Mesodermal cell (in vitro differentiated cells): ENCODE data around the gene NUDT9. TPM values are rescaled to one million over a fixed set of nuclear protein-coding genes. Genes with fewer than 3 reads are reported as not detected.
A peak's percentile ranks its signal among the peaks of the same experiment; 100 is the strongest.
"Not testable (repeated sequence)": the region's sequence is repeated elsewhere in the genome, so short reads cannot be mapped to it uniquely, and the experiment has no call there.

ENCODE experiments used
- H3K27ac ChIP-seq: 2 replicates; pipeline ENCODE4 v1.7.0; 2013; ENCODE audit warnings: mild to moderate bottlenecking, low read depth, low read length, moderate library complexity; ENCODE audit not compliant: severe bottlenecking
- H3K36me3 ChIP-seq: 2 replicates; pipeline ENCODE4 v1.7.1; 2013; ENCODE audit warnings: mild to moderate bottlenecking, low read length, moderate library complexity; ENCODE audit not compliant: control insufficient read depth, insufficient read depth
- H3K4me1 ChIP-seq: one replicate; pipeline ENCODE4 v1.7.1; 2013; ENCODE audit warnings: mild to moderate bottlenecking, low read length; ENCODE audit not compliant: insufficient read depth, control insufficient read depth, poor library complexity, severe bottlenecking
- H3K4me3 ChIP-seq: 2 replicates; pipeline ENCODE4 v1.7.0; 2013; ENCODE audit warnings: low read length, control low read depth, mild to moderate bottlenecking; ENCODE audit not compliant: insufficient read depth, poor library complexity, severe bottlenecking; ENCODE audit errors: extremely low read depth
- H3K9me3 ChIP-seq: 2 replicates; pipeline ENCODE4 v1.7.1; 2013; ENCODE audit warnings: mild to moderate bottlenecking, low read length, moderate library complexity; ENCODE audit not compliant: control insufficient read depth
- WGBS, 2 experiments: methylation state at CpG; one replicate each; pipeline ENCODE4 v1.1.5; 2013; ENCODE audit warnings: missing lambda C conversion rate in 2 of 2; ENCODE audit not compliant: insufficient coverage in 2 of 2; 5-methylcytosine and 5-hydroxymethylcytosine counted together
- polyA plus RNA-seq, 2 experiments: library from polyadenylated mRNA; stranded (reverse); fragments of 50-300 nt; gene quantifications; one replicate each; pipeline ENCODE4 v1.2.3, GENCODE V29; 2013

NUDT9 gene, protein sequence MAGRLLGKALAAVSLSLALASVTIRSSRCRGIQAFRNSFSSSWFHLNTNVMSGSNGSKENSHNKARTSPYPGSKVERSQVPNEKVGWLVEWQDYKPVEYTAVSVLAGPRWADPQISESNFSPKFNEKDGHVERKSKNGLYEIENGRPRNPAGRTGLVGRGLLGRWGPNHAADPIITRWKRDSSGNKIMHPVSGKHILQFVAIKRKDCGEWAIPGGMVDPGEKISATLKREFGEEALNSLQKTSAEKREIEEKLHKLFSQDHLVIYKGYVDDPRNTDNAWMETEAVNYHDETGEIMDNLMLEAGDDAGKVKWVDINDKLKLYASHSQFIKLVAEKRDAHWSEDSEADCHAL
- polyA plus RNA-seq (2013, experiment 1 of 2): 25.7 TPM
- 31.0 TPM for polyA plus RNA-seq (2013, experiment 2 of 2)

DNA sequence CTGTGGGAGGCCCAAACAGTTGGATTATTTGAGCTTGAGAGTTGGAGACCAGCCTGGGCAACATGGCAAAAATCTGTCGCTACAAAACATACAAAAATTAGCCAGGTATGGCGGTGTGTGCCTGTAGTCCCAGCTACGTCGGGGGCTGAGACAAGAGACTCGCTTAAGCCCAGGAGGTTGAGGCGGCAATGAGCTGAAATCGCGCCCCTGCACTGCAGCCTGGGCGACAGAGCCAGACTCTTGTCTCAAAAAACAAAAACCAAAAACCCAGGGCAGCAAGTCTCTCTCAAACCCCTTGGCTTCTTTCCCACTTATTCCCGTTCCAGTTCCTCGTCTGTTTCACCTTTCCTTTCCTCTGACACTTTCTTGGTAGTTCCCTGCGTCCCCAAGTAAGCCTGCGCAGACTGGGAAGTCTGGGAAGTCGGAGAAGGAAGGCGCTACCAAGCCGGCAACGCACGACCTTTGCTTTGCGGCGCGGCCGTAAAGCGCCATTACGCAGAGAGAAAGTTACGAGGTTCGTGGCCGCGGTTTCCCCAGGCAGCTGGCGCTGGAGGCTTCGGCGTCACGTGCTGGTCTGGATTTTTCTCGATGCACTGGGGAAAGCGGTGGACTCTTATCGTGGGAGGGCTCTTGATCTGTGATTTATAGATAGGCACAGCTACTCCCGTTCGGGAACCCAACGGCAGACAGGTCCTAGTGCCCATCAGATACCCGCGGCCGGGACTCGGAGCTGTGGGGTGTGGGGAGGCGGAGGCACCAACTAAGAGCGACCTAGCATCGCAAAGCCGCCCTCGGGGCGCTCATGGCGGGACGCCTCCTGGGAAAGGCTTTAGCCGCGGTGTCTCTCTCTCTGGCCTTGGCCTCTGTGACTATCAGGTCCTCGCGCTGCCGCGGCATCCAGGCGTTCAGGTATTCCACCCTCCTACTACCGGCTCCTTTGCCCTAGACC lies at the start of gene NUDT9:
Gene NUDT9, plus strand, starts transcription at position 470 of the 949 bp plus-strand sequence. Its CDS starts 333 bp downstream, at position 803.
- WGBS, 2 experiments: 9 to 10% methylated on average over 32 to 52 of the region's 58 CpGs
- H3K4me1 ChIP-seq: peaks cover 4% of the 10 kb centered on the region
- peak within 1 kb of the TSS; percentile 60 for H3K4me3 ChIP-seq
- H3K27ac ChIP-seq: peak within 1 kb of the TSS; percentile 93
- H3K36me3 ChIP-seq: no peaks in the 10 kb centered on the region
- no peaks in the 10 kb centered on the region for H3K9me3 ChIP-seq

DNA sequence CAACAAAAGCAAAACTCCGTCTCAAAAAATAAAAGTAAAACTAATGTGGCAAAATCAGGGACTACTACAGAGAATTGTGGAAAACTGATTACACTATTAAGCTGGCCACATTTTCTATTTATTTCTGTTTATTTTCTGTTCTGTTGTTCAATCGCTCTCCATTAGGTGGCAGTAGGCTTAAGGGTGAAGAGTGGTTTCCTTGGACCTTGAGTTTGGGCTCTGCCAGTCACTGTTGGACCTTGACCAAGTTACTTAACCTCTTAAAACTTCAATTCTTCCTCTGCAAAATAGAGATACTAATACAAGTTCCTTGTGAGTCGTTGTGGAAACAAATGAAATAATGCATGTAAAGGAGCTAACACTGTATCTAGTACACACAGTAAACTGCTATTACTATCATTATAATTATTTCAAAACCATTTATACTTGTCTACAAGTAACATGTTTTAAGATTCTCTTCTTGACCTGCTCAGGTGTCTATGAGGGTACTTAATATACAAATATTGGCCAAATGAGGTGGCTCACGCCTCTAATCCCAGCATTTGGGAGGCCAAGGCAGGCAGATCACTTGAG lies 46.6 kb upstream of the NUDT9 start:
- no peaks in the 10 kb centered on the region for H3K4me1 ChIP-seq
- WGBS, 2 experiments: 65 to 100% methylated on average over 1 to 2 of the region's 4 CpGs
- H3K36me3 ChIP-seq: peaks cover 42% of the 10 kb centered on the region
- H3K4me3 ChIP-seq: no peak overlapping the region
- no peak overlapping the region for H3K27ac ChIP-seq
- H3K9me3 ChIP-seq: no peaks in the 10 kb centered on the region

DNA sequence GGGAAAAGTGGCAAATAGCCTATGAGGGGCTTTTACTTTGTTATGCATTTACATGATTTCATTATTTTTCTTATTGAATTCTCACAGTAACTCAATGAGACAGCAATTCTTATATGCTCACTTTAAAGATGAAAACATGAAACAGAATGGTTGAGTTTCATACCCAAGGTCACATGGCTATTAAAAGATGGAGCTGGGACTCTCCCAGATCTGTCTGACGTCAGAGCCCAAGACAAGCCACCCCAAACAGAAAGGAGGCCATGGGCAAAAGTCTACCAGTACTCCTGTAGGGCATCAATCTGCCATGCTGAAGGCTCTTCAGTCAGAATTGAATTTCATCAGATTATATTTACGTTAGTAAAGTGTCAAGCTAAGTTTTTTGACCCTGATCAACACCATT lies 44.6 kb upstream of the NUDT9 start:
- no peaks in the 10 kb centered on the region for H3K4me1 ChIP-seq
- no peaks in the 10 kb centered on the region for H3K9me3 ChIP-seq
- no peak overlapping the region for H3K4me3 ChIP-seq
- H3K27ac ChIP-seq: no peak overlapping the region
- WGBS, 2 experiments: 75 to 92% methylated on average over 1 to 2 of the region's 2 CpGs
- peaks cover 39% of the 10 kb centered on the region for H3K36me3 ChIP-seq

DNA sequence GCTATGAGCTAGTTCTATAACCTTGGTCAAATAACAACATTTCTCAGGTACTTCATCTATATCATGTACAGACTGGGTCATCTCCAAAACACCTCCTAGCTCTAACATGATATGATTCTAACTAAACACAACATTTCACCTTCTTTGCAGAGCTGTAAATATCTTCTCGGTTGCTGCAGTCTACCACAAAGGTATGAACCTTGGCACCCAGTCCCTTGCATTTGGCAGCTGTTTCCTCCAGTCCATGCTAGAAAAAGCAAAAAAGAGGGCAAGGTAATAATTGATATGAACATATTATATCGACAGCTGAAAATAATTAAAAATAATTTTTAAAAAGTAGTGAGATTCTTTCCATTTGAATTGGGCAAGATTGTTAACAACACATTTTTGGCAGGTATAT lies 40.3 kb upstream of the NUDT9 start:
- Histone ChIP-seq H3K4me1 (no peaks in the 10 kb centered on the region), H3K9me3 (no peaks in the 10 kb centered on the region), H3K27ac (no peak overlapping the region), H3K36me3 (peaks cover 32% of the 10 kb centered on the region), H3K4me3 (no peak overlapping the region)
- 100% methylated on average over 1 of the region's 2 CpGs for WGBS, 2 experiments

DNA sequence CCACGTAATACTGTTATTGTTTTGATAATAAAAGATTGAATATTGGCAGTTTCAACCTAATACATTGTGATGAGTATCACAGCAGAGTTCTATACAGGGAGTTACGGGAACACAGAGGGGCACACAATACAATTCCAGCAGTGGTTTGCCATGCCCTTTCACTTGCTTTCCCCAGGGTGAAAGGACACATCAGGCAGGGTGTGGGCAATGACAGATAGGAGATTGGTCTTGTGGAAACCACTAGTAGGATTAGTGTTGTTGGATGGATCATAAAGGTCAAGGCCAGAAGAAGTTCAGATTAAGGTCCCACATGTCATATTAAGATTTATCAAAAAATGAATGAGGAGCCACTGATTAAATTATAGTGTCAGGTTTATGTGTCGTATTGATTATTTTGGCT lies 39.4 kb upstream of the NUDT9 start:
- WGBS, 2 experiments: 93 to 94% methylated on average over 2 to 3 of the region's 3 CpGs
- Histone ChIP-seq H3K36me3 (peaks cover 38% of the 10 kb centered on the region), H3K27ac (no peak overlapping the region), H3K4me1 (no peaks in the 10 kb centered on the region), H3K4me3 (no peak overlapping the region), H3K9me3 (no peaks in the 10 kb centered on the region)

DNA sequence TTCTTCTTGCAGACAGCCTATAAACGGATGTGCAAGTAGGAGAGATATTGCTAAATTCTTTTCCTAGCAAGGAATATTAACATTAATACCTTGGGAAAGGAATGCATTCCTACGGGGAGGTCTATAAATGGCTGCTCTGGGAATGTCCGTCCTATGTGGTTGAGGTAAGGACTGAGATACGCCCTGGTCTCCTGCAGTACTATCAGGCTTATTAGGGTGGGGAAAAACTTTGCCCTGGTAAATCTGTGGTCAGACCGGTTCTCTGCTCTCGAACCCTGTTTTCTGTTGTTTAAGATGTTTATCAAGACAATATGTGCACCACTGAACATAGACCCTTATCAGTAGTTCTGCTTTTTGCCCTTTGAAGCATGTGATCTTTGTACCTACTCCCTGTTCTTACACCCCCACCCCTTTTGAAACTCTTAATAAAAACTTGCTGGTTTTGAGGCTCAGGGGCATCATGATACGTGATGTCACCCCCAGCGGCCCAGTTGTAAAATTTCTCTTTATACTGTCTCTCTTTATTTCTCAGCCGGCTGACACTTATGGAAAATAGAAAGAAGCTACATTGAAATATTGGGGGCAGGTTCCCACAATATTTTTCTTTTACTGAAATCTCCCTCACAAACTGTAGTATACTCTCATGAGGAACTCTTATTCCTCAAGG lies 37.8 kb upstream of the NUDT9 start:
- H3K36me3 ChIP-seq: peaks cover 45% of the 10 kb centered on the region
- H3K4me3 ChIP-seq, H3K27ac ChIP-seq, H3K4me1 ChIP-seq, H3K9me3 ChIP-seq: not testable (repeated sequence)
- 78 to 90% methylated on average over 3 to 6 of the region's 9 CpGs for WGBS, 2 experiments

DNA sequence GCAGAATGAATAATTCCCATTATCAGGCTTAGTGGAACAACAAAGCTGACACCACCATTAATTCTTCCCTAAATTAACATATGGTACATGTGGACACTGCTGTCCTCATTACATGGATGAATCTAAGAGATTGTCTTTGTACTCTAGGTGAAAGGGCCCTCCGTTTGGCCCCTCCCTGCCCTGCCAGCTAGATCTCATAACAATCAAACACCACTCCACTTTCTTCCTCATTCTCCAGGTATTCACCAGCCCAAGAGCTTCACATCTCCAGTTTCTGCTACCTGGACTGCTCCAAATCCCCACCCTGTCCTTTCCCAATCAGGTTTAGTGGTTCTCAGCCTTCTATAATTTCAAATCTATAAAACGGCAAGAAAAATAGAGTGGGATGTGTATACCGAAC lies 35.1 kb upstream of the NUDT9 start:
- peaks cover 6% of the 10 kb centered on the region for H3K9me3 ChIP-seq
- H3K36me3 ChIP-seq: peaks cover 31% of the 10 kb centered on the region
- H3K4me1 ChIP-seq: peaks cover 4% of the 10 kb centered on the region
- 100% methylated on average over 1 of the region's 3 CpGs for WGBS, 2 experiments
- H3K4me3 ChIP-seq: no peak overlapping the region
- no peak overlapping the region for H3K27ac ChIP-seq

DNA sequence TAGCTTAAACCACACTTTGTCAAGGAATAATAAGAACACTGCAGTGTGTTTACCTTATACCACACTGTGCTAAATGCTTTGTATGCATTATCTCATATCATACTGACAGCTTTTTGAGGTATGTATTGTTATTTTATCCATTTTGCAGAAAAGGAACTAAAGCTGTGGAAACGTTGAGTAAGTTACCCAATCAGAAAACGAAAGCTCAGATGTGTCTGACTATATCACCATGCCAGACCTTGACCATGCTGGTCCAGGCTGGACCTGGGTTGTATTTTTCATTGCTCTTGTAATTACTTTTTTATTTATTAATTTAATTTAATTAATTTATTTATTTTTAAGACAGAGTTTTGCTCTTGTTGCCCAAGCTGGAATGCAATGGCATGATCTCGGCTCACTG lies 33.5 kb upstream of the NUDT9 start:
- H3K4me1 ChIP-seq: peaks cover 4% of the 10 kb centered on the region
- WGBS, 2 experiments: 100% methylated on average over 1 of the region's 3 CpGs; no CpG with 5 or more reads in 1 of the 2 experiments
- no peak overlapping the region for H3K27ac ChIP-seq
- peaks cover 23% of the 10 kb centered on the region for H3K36me3 ChIP-seq
- peaks cover 6% of the 10 kb centered on the region for H3K9me3 ChIP-seq
- peak overlapping the region; percentile 10 for H3K4me3 ChIP-seq

DNA sequence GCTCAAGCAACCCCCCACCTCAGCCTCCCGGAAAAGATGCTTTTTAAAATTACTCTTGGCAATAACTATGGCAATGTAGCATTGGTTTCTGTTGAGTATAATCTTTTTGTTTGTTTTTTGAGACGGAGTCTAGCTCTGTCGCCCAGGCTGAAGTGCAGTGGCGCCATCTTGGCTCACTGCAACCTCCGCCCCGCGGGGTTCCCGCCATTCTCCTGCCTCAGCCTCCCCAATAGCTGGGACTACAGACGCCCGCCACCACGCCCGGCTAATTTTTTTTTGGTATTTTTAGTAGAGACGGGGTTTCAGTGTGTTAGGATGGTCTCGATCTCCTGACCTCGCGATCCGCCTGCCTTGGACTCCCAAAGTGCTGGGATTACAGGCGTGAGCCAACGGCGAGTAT lies 32.3 kb upstream of the NUDT9 start:
- H3K4me3 ChIP-seq: peak overlapping the region; percentile 65
- not testable (repeated sequence) for H3K9me3 ChIP-seq, H3K27ac ChIP-seq, H3K4me1 ChIP-seq
- WGBS, 2 experiments: 94 to 96% methylated on average over 10 of the region's 20 CpGs
- peaks cover 23% of the 10 kb centered on the region for H3K36me3 ChIP-seq

DNA sequence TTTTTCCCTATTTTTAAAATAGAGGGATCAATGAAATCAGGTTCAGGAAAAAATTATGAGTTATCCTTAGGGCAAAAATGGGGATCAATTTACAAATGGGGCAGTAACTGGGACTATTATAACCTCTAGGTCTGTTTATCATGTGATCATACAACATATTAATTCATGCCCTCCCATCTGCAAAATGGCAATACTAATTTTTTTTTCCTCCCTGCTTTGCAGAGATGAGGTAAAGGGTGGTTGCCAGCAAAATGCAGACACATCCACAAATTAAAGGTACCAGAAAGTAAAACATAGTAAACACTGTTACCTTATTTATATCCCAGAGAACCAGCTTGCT lies 31.9 kb upstream of the NUDT9 start:
- peaks cover 23% of the 10 kb centered on the region for H3K36me3 ChIP-seq
- H3K9me3 ChIP-seq: peaks cover 6% of the 10 kb centered on the region
- peak overlapping the region; percentile 65 for H3K4me3 ChIP-seq
- peaks cover 4% of the 10 kb centered on the region for H3K4me1 ChIP-seq
- peak overlapping the region; percentile 92 for H3K27ac ChIP-seq
